Measurements from ENCODE around the gene SND1. TPM values are rescaled to one million over a fixed set of nuclear protein-coding genes. Genes with fewer than 3 reads are reported as not detected.

SND1 gene
- polyA plus RNA-seq, 3 donors, result 67.1 to 171 (median 69.6) TPM

DNA sequence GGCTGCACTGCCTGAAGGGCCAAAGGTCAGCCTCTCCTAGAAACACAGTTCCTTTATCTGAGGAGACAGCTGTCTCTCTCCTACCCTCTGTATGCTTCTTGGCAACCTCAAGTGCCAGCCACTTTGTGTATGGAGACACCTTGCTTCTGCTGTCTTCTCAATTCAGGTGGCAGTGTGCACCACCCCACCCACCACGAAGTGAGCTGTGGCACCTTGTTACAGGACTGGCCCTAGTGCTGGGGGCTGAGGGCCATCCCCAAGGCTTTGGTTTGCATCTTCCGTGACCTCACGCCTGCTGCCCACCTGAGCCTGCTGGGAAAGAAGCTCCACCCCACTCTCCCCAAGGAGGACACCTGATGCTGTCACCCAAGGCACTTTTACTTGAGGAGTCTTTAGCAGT lies 426.3 kb downstream of the SND1 start:
- WGBS, 3 donors, result 86 to 98% (median 97%) methylated on average over 3 of the region's 3 CpGs
- H3K27ac ChIP-seq (ENCODE audit: low read depth, low read length), result no peak overlapping the region

DNA sequence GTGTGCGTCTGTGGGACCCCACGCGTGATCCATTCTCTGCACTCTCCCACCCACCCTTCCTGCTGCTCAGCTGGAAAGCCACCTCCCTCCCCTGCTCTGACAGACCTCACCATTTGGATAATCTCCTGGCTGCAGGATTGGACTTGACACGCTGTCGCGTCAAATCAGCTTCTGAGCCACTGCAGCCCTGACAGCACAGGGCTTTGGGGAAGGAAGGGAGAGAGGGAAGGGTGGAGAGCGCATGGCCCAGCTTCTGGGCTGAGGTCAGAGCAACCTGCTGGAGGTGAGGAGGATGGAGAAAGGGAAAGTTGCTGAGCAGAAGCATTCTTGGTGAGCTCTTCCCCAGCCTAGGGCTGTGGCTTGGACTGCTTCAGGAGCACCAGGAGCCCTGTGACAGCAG lies 428.2 kb downstream of the SND1 start:
- no peak overlapping the region for H3K27ac ChIP-seq (ENCODE audit: low read depth, low read length)
- WGBS, 3 donors, result 93 to 97% (median 95%) methylated on average over 7 of the region's 7 CpGs

DNA sequence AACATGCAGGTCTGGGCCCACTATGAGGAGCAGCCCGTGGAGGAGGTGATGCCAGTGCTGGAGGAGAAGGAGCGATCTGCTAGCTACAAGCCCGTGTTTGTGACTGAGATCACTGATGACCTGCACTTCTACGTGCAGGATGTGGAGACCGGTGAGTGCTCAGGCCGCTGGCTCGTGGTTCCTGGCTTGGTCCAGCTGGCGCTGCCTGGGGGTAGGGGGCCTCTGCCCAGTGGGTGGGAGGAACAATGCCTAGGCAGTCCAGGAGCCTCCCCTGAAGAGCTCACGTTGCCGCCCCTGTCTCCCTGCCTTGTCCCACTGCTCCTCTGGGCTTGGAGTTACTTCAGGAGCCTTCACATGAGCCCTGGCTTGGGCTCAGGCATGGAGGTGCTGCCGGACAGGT lies 429.4 kb downstream of the SND1 start:
- no peak overlapping the region for H3K27ac ChIP-seq (ENCODE audit: low read depth, low read length)
- WGBS, 3 donors, result 93 to 97% (median 96%) methylated on average over 11 of the region's 11 CpGs

DNA sequence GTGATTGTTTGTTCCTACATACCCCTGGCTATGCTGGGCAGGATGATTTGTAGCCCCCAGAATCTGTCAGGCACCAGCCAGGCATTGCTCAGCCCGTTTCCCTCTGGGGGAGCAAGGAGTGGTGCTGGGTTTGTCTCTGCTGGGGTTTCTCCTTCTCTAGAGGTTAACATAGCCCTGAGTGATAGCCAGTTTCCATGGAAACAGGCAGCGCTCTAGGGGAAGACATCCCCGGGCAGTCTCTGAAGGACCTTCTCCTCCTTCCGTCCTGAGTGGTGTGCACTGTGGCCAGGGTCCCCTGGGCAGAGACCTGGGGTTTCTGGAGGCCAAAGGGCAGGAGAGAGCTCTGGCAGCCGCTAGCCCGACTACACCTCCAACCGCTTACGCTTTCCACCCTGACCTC lies 429.8 kb downstream of the SND1 start:
- H3K27ac ChIP-seq (ENCODE audit: low read depth, low read length), result no peak overlapping the region
- WGBS, 3 donors, result 92 to 97% (median 92%) methylated on average over 8 of the region's 8 CpGs

DNA sequence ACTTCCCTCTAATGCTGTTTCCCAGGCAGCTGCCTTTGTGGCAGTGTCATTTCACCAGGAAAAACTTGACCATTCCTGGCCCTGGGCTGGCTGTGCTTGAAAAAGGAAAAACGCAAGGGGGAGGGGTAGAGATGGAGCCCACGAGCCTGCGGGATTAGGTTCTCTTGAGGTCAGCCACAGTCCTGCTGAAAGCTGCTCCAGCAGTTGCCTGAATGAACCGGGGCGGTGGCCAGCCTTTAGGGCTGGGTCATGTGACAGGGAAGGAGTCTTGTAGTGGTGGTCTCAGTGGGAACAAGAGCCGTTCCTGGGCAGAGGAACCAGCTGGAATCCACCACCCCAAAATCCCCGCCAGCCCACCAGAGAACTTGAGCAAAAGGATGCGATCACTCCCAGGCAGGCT lies 430.4 kb downstream of the SND1 start:
- no peak overlapping the region for H3K27ac ChIP-seq (ENCODE audit: low read depth, low read length)
- WGBS, 3 donors, result 79 to 83% (median 80%) methylated on average over 8 of the region's 8 CpGs

DNA sequence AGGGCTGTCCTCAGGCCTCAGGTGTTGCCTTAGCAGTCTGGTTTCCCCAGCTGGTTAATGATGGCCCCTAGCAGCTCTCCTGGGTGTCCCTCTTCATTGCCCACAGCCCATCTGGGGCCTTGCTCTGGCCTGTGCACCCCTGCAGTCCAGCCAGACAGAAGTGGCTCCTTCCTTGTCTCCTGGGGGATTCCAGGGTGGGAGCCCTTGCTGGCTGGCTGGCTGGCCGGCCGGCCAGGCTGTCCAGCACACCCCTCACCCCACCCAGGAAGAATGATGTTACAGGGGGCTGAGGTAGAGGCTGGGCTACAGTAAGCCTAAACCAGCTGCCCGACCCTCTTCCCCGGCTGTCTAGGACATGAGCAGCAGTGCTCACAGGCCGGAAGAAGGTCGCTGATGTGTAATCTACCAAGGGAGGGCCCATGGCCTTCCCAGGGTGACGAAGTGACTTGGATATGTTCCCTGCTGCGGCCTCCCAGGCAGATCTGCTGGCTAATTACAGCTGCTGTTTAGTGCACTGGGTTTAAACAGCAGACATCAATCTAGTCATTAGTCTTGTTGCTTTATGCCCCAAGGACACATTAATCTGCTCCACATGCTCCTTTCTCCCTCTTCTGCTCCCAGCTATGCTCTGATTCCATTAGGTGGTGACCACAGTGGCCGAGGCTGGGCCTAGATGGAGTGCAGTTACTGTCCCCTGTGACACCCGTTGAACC lies 433.1 kb downstream of the SND1 start:
- H3K27ac ChIP-seq (ENCODE audit: low read depth, low read length), result no peak overlapping the region
- 56 to 74% (median 69%) methylated on average over 10 of the region's 10 CpGs for WGBS, 3 donors

DNA sequence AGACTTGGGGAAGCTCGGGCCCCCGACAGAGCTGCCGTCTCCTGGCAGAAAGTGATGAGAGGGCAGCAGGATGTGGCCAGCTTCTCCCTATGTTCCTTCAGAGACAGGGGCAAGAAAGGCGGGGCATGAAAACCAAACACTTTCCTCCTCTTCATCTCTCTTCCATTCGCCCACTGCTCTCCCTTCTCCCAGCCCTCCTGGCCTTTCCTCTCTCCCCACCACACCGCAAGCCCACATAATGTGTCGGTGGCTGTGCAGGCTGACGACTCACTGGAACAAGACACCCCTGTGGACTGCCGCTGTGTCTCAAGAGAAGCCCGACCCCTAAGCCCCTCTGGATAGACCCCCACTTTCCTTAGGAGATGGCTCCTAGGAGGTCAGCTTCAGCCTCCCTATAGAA lies 438.5 kb downstream of the SND1 start:
- no peak overlapping the region for H3K27ac ChIP-seq (ENCODE audit: low read depth, low read length)
- 87 to 93% (median 88%) methylated on average over 10 of the region's 10 CpGs for WGBS, 3 donors

DNA sequence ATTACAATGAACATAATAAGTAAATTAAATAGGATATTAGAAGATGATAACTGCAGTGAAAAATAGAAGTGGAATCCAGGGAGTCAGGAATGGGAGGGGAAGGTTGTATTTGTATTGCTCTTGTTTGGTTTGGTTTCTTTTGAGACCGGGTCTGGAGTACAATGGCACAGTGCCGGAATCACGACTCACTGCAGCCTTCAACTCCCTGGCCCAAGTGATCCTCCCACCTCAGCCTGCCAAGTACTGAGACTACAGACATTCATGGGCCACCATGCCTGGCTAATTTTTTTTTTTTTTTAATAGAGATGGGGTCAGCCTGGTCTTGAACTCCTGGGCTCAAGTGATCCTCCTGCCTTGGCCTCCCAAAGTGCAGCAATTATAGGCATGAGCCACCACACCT lies 439.1 kb downstream of the SND1 start:
- 76 to 89% (median 79%) methylated on average over 3 of the region's 3 CpGs for WGBS, 3 donors
- no peak overlapping the region for H3K27ac ChIP-seq (ENCODE audit: low read depth, low read length)

DNA sequence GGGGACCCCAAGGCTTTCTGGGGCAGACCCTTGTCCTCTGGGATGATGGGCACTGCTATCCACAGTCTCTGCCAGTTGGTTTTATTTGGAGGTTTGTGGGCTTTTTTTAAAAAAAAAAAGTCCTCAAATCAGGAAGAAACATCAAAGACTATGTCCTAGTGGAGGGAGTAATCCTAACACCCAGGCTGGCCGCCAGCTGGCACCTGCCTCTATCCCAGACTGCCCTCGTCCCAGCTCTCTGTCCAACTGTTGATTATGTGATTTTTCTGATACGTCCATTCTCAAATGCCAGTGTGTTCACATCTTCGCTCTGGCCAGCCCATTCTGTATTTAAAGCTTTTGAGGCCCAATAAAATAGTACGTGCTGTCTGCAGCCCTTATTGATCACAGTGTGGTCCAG lies 440.2 kb downstream of the SND1 start:
- WGBS, 3 donors, result 65 to 84% (median 78%) methylated on average over 5 of the region's 5 CpGs
- no peak overlapping the region for H3K27ac ChIP-seq (ENCODE audit: low read depth, low read length)

DNA sequence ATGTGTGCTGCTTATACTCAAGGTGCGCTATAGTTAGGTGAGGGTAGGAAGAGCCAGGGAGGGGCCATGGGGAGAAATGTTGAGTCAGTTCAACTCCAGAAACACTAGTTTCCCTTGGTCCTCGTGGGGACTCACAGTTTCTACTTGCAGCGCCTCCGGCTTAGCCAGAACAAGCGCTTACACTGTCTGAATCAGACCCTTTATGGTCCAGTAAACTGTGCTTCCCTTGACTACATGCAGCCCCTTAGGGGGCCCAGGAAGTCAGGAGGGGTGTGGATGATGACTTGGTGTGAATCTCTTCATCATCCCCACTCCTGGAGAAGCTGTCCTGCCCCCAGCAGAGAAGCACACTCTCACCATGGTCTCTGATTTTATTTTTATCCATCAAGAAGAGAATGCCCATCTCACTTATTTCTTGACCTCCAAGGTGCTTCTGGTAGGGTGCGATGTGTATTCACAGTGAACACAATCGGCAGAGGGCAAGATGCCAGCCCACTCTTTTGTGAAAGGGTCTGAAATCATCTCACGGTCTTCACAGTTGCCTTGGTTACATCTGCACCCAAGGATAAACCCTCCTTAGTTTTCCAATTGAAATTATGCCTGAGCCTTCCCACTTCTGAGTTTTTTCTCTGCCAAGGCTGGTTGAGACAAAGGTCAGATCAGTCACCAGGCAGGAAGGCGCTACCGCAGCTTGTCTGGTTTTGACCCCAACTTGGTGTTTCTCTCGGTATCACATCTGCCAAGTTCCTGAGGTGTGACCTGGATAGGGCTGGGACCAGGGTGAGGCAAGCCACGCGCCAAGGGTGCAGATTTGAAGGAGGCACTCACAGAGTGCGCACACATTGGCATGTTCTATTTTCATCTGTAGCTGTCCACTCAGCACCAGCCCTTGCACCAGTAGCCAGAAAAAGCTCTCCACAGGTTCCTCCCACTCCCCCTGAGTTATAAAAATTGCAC lies 441.9 kb downstream of the SND1 start:
- 87 to 88% (median 87%) methylated on average over 14 of the region's 14 CpGs for WGBS, 3 donors
- H3K27ac ChIP-seq (ENCODE audit: low read depth, low read length), result no peak overlapping the region

DNA sequence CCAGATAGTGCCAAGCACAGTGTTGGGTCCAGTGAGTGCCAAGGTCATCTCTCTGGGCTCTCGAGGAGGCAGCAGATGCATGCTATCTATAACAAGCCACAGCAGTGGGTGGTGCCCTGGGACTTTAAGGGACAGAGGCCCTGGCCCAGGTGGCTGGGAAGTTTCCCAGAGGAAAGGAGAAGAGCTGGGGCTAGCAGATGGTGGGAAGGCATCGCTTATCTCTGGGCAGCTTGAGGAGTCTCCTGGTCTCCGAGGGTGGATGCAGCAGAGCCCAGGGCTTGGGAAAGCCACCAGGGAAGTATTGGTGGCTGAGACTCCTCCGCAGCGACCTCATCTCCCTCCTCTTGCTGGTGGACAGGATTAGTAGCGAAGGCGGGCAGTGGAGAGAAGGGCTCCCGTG lies 442.7 kb downstream of the SND1 start:
- WGBS, 3 donors, result 88 to 96% (median 95%) methylated on average over 8 of the region's 8 CpGs

DNA sequence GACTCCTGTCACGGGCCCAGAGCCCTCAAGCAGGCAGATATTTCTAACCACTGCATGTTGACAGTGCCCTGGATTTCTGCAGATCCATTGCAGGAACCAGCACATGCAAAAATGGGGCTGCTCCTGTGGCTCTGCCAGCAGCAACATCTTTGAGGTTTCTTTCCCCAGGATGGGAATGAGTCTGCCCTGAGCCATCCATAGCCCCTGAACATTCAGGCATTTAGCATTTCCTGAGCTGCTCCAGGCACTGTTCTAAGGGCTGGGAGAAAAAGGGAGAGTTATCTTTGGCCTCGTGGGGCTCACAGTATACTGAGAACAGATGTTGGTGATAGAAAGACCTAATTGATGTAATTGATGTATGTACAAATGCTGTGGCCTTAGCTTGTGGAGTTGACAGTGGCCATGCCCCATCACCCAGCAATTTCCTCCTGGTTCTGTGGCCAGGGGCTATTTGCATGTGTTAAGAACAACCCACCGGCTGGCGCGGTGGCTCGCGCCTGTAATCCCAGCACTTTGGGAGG lies 445.3 kb downstream of the SND1 start:
- WGBS, 3 donors, result 93 to 97% (median 95%) methylated on average over 7 of the region's 7 CpGs
- H3K27ac ChIP-seq (ENCODE audit: low read depth, low read length), result no peak overlapping the region

More for the DNA sequence above, 442.7 kb downstream of the SND1 start:
- H3K27ac ChIP-seq (ENCODE audit: low read depth, low read length), result no peak overlapping the region

DNA sequence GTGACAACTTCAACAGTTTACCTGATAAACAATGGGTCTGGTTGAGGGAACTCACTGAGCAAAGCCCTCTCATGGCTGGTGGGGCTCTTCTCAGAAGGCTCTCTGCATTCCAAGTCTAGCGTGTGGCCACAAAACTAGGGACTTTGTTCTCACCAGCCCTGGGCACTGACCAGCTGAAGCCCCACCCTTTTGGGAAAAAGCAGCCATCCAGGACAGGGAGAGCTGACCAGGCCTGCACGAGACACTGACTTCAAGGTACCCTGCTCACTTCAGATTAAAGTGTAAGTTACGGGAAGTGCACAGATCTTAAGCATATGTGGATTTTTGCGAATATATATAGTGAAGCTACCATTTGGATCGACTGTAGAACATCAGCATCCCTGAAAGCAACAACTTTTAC lies 446.6 kb downstream of the SND1 start:
- 95 to 96% (median 96%) methylated on average over 5 of the region's 5 CpGs for WGBS, 3 donors
- no peak overlapping the region for H3K27ac ChIP-seq (ENCODE audit: low read depth, low read length)

DNA sequence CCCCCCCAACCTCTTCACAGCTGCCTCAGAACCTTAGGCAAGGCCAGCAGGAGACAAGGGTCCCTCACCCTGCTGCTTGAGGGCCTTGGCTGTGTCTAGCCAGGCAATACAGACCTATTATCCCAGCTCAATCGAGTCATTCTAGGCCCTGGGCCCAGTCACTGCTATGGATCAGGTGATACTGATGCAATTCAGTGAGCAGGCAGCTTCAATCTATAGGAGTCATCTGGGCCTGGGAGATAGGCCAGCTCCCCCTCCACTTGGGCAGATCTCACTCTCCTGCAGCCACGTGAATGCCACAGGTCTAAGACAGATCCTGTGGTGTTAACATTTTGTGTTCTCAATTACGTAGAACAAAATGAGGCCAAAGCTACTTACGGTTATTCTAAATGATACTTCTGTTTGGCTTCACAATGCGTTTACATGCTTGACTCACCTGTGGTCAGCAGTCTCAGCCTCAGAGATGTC lies 447.2 kb downstream of the SND1 start:
- H3K27ac ChIP-seq (ENCODE audit: low read depth, low read length), result no peak overlapping the region
- WGBS, 3 donors, result 85 to 89% (median 87%) methylated on average over 5 of the region's 5 CpGs

DNA sequence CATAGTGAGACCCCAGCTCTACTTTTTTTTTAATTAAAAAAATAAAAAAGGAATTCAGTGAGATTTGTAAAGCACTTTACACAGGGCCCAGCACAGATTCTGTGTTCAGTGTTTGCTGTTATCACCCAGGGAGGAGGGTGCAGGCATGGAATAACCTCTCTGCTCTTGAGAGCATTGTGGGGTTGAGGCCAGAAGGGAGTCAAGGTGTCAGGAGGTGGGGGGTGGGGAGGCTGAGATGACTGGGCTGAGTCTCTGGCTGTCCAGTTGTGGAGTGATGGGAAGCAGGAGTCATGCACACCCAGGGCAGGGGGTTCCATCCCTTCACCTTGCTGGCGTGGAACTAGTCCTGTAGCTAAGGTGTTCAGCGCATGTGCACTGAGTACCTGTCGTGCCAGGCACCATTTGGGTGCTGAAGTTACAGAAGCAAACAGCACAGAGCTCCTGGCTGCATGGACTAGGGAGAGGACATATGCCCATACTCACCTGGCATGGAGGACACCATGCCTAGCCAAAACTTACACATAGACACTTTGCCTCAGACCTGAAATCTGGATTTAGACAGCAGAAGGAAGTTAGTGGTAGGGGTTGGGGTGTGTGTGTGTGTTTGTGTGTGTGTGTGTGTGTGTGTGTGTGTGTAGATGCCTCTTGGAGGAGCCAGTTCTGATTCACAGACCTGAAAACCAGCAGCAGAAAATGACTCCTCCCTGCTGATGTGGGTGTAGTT lies 448.4 kb downstream of the SND1 start:
- 84 to 95% (median 93%) methylated on average over 3 of the region's 3 CpGs for WGBS, 3 donors

DNA sequence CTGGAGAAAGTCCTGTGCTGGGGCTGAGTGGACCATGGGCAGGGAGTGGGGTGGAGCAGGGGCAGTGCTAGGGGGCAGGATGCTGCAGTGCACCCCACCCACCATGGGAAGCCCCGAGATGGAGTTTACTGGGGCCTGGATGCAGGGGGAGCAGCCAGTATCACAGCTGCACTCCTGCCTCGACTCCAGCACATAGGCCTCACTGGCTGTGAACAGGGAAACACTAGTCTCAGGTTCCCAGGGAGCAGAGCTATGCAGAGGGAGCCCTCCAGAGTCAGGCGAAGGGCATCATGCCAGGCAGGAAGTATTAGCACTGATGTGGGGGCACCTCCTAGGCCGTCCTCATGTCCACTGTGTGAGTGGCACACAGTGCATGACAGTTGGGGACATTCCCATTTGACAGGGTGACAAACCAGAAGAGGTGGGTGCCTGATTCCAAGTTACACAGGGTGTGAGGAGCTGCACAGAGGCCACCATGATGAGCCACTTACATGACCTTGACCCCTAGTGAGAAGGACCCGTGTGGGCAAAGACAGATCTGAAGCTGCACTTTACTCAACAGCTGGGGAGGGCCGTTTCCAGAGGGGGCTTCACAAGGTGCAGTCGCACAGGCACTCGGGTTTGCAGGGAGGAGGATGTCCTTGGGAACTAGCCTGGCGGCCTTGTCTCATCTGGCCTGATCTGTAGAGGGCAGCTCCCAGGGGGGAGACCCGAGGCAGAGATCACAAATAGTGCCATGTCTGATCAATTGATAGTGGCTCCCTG lies 449.1 kb downstream of the SND1 start:
- 33 to 64% (median 64%) methylated on average over 10 of the region's 10 CpGs for WGBS, 3 donors

More for the DNA sequence above, 448.4 kb downstream of the SND1 start:
- H3K27ac ChIP-seq (ENCODE audit: low read depth, low read length), result no peak overlapping the region

DNA sequence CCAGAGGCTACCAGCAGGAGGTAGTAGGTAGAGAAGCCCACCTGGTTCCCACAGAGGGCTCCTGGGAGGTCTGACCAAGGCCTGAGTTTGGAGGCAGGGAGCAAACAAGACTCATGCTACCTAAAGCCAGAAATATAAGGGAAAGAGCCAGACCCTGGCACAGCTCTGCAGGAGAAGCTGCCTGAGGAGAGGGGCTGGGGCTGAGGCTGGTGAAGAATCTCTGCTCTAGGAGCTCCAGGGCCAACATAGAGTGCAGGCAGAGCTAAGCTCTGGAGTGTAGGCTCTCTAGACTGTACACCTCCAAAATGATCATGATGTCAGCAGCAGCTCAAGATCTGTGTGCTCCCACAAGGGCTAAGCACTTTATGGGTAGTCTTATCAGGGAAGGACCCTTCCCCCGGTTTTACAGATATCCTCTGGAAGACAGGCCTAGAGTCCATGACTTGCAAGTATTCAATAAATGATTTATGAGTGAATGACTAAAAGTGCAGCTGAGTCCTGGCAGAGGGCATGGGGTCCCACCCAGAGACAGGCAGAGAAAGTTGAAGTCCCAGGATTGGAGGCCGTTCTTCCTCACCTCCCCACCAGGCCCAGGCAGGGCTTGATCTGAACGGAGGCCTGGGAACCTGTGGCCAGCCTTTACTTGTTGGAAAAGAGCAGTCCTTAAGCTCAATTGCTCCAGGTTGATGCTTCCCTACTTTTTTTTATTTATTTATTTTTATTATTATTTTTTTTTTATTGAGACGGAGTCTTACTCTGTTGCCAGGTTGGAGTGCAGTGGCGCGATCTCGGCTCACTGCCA lies 450.7 kb downstream of the SND1 start:
- no peak overlapping the region for H3K27ac ChIP-seq (ENCODE audit: low read depth, low read length)
- WGBS, 3 donors, result 78 to 85% (median 82%) methylated on average over 7 of the region's 7 CpGs

More for the DNA sequence above, 449.1 kb downstream of the SND1 start:
- no peak overlapping the region for H3K27ac ChIP-seq (ENCODE audit: low read depth, low read length)

Measured in adipose tissue (tissue), 3 donors.